ENCODE data around the gene SLC25A47. TPM values are rescaled to one million over a fixed set of nuclear protein-coding genes. Genes with fewer than 3 reads are reported as not detected.

Gene SLC25A47
- polyA plus RNA-seq, 3 donors = not detected

DNA sequence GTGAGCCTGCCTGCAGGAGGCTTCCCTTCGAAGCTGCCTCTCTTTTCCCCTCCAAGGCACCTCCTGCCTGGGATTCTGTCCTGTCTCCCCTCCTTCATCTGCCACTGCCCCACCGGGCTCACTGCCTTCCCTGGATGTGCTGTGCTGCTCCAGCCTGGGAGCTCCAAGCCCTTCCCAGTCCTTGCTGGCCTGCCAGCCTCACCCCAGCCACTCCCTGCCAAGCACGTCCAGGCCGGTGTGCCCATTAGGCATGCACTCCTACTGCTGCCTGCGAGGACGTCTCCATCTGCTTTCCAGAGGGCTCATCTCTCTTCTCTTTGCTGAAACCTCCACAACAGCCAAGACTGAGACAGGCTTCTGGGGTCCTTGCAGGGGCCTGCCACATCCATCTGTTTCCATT lies 8.4 kb upstream of the SLC25A47 start:
- Histone ChIP-seq H4K20me1 (ENCODE audit: insufficient read depth, low read length) (no peaks in the 10 kb centered on the region), H3K4me2 (replicated peaks; ENCODE audit: extremely low read depth, low read length, poor library complexity, severe bottlenecking) (no peak overlapping the region), H3K9ac (ENCODE audit: insufficient read depth, low read length, poor library complexity, severe bottlenecking) (no peak overlapping the region), H3K9me3 (replicated peaks in 1 of 2; ENCODE audit: control insufficient read depth in 1 of 2, insufficient read depth in 1 of 2, low read length in 2 of 2) (no peaks in the 10 kb centered on the region), H3K4me1 (ENCODE audit: control insufficient read depth in 1 of 2, insufficient read depth in 2 of 2, low read length in 2 of 2) (peaks cover 35 to 43% of the 10 kb centered on the region in 2 donors), H3K27me3 (ENCODE audit: control insufficient read depth in 2 of 2, insufficient read depth in 2 of 2, low read length in 2 of 2) (no peaks in the 10 kb centered on the region), H3K79me2 (ENCODE audit: insufficient read depth, low read length) (no peaks in the 10 kb centered on the region), H3K27ac (ENCODE audit: low read depth in 1 of 2, low read length in 2 of 2) (no peak overlapping the region), H2AFZ (ENCODE audit: insufficient read depth, low read depth, low read length, poor library complexity, severe bottlenecking) (no peak overlapping the region), H3K4me3 (replicated peaks in 1 of 3; ENCODE audit: low read depth in 2 of 3, low read length in 3 of 3) (no peak overlapping the region), H3K36me3 (replicated peaks in 1 of 2; ENCODE audit: control insufficient read depth in 1 of 2, insufficient read depth in 2 of 2, low read length in 2 of 2) (no peaks in the 10 kb centered on the region)
- peaks cover 33% of the 10 kb centered on the region for H3K4me1 Mint-ChIP-seq
- H3K27me3 Mint-ChIP-seq (ENCODE audit: low read depth in 3 of 3) = peaks cover 0 to 10% (median 3%) of the 10 kb centered on the region in 3 donors
- 94% methylated on average over 6 of the region's 6 CpGs for WGBS (ENCODE audit: insufficient coverage)
- TF ChIP-seq, protein P1, sequence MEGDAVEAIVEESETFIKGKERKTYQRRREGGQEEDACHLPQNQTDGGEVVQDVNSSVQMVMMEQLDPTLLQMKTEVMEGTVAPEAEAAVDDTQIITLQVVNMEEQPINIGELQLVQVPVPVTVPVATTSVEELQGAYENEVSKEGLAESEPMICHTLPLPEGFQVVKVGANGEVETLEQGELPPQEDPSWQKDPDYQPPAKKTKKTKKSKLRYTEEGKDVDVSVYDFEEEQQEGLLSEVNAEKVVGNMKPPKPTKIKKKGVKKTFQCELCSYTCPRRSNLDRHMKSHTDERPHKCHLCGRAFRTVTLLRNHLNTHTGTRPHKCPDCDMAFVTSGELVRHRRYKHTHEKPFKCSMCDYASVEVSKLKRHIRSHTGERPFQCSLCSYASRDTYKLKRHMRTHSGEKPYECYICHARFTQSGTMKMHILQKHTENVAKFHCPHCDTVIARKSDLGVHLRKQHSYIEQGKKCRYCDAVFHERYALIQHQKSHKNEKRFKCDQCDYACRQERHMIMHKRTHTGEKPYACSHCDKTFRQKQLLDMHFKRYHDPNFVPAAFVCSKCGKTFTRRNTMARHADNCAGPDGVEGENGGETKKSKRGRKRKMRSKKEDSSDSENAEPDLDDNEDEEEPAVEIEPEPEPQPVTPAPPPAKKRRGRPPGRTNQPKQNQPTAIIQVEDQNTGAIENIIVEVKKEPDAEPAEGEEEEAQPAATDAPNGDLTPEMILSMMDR (IDR thresholded peaks at IDR 0.05) = no peak
- no peaks in the 10 kb centered on the region for H3K36me3 Mint-ChIP-seq
- DNase-seq = no peak
- H3K27ac Mint-ChIP-seq = peak overlapping the region in 1 of 7 donors; percentile 27
- no peak overlapping the region for H3K4me3 Mint-ChIP-seq
- intact Hi-C loops (cut with micrococcal nuclease) = loop anchor here in 1 of 2 donors (5.0 kb wide), 1 partner anchor 32 kb away; no protein-coding TSS in a partner anchor
- peaks cover 0 to 5% (median 0%) of the 10 kb centered on the region in 7 donors for H3K9me3 Mint-ChIP-seq

DNA sequence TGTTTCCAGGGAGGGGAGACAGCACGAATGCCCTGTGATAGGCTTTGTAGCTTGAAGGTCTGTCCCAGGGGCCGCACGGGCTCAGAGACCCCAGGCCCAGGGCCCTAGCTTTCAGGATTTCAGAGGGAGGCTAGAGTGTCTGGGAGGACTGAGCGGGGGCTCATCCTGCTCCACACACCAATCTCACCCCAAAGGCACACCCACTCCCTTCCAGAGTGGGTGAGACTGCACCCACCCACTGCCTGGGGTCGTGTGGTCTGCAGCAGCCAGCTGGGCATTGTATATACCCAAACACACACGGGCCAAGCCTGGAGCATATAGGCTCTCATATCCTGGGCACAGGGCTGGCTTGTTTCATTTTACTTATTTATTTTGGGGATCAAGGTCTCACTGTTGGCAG lies 5.8 kb upstream of the SLC25A47 start:
- H3K36me3 ChIP-seq (replicated peaks in 1 of 2; ENCODE audit: control insufficient read depth in 1 of 2, insufficient read depth in 2 of 2, low read length in 2 of 2) = no peaks in the 10 kb centered on the region
- H3K36me3 Mint-ChIP-seq = no peaks in the 10 kb centered on the region
- no peaks in the 10 kb centered on the region for H3K79me2 ChIP-seq (ENCODE audit: insufficient read depth, low read length)
- no peaks in the 10 kb centered on the region for H3K9me3 ChIP-seq (replicated peaks in 1 of 2; ENCODE audit: control insufficient read depth in 1 of 2, insufficient read depth in 1 of 2, low read length in 2 of 2)
- peaks cover 19 to 25% of the 10 kb centered on the region in 2 donors for H3K4me1 ChIP-seq (ENCODE audit: control insufficient read depth in 1 of 2, insufficient read depth in 2 of 2, low read length in 2 of 2)
- H3K9ac ChIP-seq (ENCODE audit: insufficient read depth, low read length, poor library complexity, severe bottlenecking) = no peak overlapping the region
- H3K4me1 Mint-ChIP-seq = peaks cover 16% of the 10 kb centered on the region
- 93% methylated on average over 3 of the region's 6 CpGs for WGBS (ENCODE audit: insufficient coverage)
- peak overlapping the region; percentile 80 for H2AFZ ChIP-seq (ENCODE audit: insufficient read depth, low read depth, low read length, poor library complexity, severe bottlenecking)
- H3K27ac Mint-ChIP-seq = peak overlapping the region in 6 of 7 donors; percentile 78 to 97 (median 90)
- H3K4me2 ChIP-seq (replicated peaks; ENCODE audit: extremely low read depth, low read length, poor library complexity, severe bottlenecking) = peak overlapping the region; percentile 67
- intact Hi-C loops (cut with micrococcal nuclease) = loop anchor here in 1 of 2 donors (5.0 kb wide), 1 partner anchor 35 kb away; no protein-coding TSS in a partner anchor
- H3K27ac ChIP-seq (ENCODE audit: low read depth in 1 of 2, low read length in 2 of 2) = peak overlapping the region; percentile 60 to 72
- no peak for DNase-seq
- no peaks in the 10 kb centered on the region for H4K20me1 ChIP-seq (ENCODE audit: insufficient read depth, low read length)
- H3K4me3 ChIP-seq (replicated peaks in 1 of 3; ENCODE audit: low read depth in 2 of 3, low read length in 3 of 3) = peak overlapping the region in 1 of 3 experiments; percentile 80
- peak overlapping the region in 1 of 2 donors; percentile 79 for H3K4me3 Mint-ChIP-seq
- H3K9me3 Mint-ChIP-seq = peaks cover 0 to 2% (median 0%) of the 10 kb centered on the region in 7 donors
- no peaks in the 10 kb centered on the region for H3K27me3 ChIP-seq (ENCODE audit: control insufficient read depth in 2 of 2, insufficient read depth in 2 of 2, low read length in 2 of 2)
- TF ChIP-seq, protein P1 (IDR thresholded peaks at IDR 0.05) = no peak
- peaks cover 0 to 12% (median 5%) of the 10 kb centered on the region in 3 donors for H3K27me3 Mint-ChIP-seq (ENCODE audit: low read depth in 3 of 3)
